ENCODE measurements around the gene CDC42EP4. TPM values are rescaled to one million over a fixed set of nuclear protein-coding genes. Genes with fewer than 3 reads are reported as not detected.

The CDC42EP4 gene
- total and polyA plus RNA-seq, 8 donors, result 23.2 to 93.3 (median 44.8) TPM

DNA sequence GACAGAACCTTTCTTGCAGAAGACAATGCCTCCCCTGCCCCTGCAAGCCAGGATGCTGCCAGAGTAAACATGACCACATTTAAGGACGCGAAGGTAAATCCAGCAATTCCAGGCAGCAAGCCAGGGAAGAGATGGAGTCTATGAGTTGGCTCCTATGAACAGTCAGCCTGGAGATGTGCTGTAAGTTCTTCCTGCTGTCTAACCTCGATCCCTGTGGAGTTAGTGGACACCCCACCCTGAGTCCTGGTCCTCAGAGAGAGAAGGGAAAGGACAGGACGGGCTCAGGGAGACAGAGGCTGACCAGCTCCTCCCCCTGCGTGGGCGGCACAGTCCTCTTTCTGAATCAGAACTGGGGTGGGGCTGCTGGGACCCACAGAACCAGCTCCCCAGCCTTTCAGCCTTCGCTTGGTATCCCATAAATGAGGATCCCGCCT is 24.9 kb downstream of the CDC42EP4 start:
- DNase-seq, result no peak

DNA sequence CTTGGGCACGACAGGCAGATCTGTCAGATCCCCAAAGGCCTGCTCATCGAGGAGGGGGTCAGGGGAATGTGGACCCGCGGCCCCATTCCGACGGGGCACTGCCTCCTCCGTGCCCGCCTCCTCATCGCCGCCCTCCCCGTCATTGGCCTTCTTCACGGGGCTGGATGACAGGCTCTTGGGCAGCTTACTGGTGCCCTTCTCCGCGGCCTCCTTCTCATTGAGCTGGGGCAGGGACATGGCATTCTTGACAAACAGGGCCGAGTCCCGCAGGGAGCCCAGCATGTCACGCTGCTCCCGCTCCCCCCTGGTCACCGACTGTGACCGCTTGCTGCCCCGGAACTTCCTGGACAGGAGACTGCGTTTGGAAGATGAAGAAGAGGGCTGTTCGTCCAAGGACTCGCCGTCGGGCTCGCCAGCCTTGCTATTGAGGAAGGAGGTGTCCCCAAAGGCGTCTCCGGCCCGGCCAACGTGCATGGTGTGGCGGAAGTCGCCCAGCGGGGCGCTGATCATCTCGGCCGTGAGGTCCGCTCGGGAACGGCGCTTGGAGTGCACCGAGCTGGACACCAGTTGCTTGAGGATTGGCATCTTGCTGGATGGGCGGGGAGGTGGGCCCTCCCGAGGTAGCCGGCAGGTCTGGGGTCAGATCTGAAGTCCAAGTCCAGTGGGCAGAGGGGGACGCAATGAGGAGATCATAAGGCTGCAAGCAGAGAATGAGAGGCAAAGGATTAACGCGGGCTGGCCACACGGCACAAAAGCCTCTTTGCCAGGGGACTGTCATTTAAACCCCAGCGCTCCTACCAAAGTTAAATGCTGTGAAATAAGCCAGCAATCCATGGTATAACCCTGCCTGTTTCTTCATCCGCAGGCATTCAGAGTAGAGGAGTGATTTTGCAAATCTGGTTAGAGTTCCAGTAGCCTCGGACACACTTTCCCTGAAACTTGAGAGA is 25.6 kb downstream of the CDC42EP4 start:
- DNase-seq, result no peak
- Histone ChIP-seq H3K4me3 (peak overlapping the region in 1 of 4 donors; percentile 16), H3K36me3 (peaks cover 26 to 52% (median 42%) of the 10 kb centered on the region in 4 donors), H3K27ac (peak overlapping the region in 4 of 5 donors; percentile 88 to 95 (median 90)), H3K27me3 (no peaks in the 10 kb centered on the region), H3K4me1 (peaks cover 67 to 93% (median 82%) of the 10 kb centered on the region in 4 donors), H3K9me3 (no peaks in the 10 kb centered on the region)
- intact Hi-C loops (cut with DNase I; ENCODE audit: low total_unique reads), result no loop called here
- WGBS, 5 donors, result 73 to 86% (median 83%) methylated on average over 43 to 52 of the region's 52 CpGs
- no peak for TF ChIP-seq POLR2A (IDR thresholded peaks at IDR 0.05)
- TF ChIP-seq, protein P1, sequence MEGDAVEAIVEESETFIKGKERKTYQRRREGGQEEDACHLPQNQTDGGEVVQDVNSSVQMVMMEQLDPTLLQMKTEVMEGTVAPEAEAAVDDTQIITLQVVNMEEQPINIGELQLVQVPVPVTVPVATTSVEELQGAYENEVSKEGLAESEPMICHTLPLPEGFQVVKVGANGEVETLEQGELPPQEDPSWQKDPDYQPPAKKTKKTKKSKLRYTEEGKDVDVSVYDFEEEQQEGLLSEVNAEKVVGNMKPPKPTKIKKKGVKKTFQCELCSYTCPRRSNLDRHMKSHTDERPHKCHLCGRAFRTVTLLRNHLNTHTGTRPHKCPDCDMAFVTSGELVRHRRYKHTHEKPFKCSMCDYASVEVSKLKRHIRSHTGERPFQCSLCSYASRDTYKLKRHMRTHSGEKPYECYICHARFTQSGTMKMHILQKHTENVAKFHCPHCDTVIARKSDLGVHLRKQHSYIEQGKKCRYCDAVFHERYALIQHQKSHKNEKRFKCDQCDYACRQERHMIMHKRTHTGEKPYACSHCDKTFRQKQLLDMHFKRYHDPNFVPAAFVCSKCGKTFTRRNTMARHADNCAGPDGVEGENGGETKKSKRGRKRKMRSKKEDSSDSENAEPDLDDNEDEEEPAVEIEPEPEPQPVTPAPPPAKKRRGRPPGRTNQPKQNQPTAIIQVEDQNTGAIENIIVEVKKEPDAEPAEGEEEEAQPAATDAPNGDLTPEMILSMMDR (IDR thresholded peaks at IDR 0.05), result no peak
- no peak for TF ChIP-seq EP300 (IDR thresholded peaks at IDR 0.05)
- no peak for TF ChIP-seq POLR2AphosphoS5 (IDR thresholded peaks at IDR 0.05)

More for the DNA sequence above, 24.9 kb downstream of the CDC42EP4 start:
- no peaks in the 10 kb centered on the region for H3K27me3 ChIP-seq
- intact Hi-C loops (cut with DNase I; ENCODE audit: low total_unique reads), result no loop called here
- H3K4me1 ChIP-seq, result peaks cover 74 to 99% (median 89%) of the 10 kb centered on the region in 4 donors
- H3K4me3 ChIP-seq, result no peak overlapping the region
- 44 to 59% (median 51%) methylated on average over 7 to 8 of the region's 8 CpGs for WGBS, 5 donors
- TF ChIP-seq, protein P1 (IDR thresholded peaks at IDR 0.05), result no peak
- no peaks in the 10 kb centered on the region for H3K9me3 ChIP-seq
- H3K36me3 ChIP-seq, result peaks cover 26 to 49% (median 39%) of the 10 kb centered on the region in 4 donors
- H3K27ac ChIP-seq, result peak overlapping the region in 4 of 5 donors; percentile 88 to 95 (median 90)

DNA sequence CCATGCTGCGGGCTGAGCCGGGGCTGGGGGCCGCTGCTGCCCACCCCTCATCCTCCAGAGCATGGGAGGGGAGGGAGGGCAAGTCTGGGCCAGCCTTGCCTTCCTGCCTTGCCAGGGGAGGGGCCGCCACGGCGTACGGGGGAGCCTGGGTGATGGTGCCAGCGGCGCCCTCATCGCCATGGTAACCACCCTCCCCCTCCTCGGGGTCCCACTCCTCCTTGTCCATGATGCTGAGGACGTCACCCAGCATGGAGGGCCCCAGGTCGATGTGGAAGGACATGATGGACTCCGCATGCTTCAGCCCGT is 26.2 kb downstream of the CDC42EP4 start:
- intact Hi-C loops (cut with DNase I; ENCODE audit: low total_unique reads), result no loop called here
- Histone ChIP-seq H3K36me3 (peaks cover 26 to 54% (median 42%) of the 10 kb centered on the region in 4 donors), H3K27ac (peak overlapping the region in 4 of 5 donors; percentile 57 to 95 (median 90)), H3K9me3 (no peaks in the 10 kb centered on the region), H3K4me3 (peak overlapping the region in 1 of 4 donors; percentile 16), H3K4me1 (peaks cover 61 to 93% (median 80%) of the 10 kb centered on the region in 4 donors), H3K27me3 (no peaks in the 10 kb centered on the region)
- DNase-seq, result no peak
- TF ChIP-seq POLR2A (IDR thresholded peaks at IDR 0.05), result no peak
- TF ChIP-seq, protein P1 (IDR thresholded peaks at IDR 0.05), result no peak
- TF ChIP-seq POLR2AphosphoS5 (IDR thresholded peaks at IDR 0.05), result no peak
- no peak for TF ChIP-seq EP300 (IDR thresholded peaks at IDR 0.05)
- 79 to 86% (median 79%) methylated on average over 12 to 15 of the region's 15 CpGs for WGBS, 5 donors

DNA sequence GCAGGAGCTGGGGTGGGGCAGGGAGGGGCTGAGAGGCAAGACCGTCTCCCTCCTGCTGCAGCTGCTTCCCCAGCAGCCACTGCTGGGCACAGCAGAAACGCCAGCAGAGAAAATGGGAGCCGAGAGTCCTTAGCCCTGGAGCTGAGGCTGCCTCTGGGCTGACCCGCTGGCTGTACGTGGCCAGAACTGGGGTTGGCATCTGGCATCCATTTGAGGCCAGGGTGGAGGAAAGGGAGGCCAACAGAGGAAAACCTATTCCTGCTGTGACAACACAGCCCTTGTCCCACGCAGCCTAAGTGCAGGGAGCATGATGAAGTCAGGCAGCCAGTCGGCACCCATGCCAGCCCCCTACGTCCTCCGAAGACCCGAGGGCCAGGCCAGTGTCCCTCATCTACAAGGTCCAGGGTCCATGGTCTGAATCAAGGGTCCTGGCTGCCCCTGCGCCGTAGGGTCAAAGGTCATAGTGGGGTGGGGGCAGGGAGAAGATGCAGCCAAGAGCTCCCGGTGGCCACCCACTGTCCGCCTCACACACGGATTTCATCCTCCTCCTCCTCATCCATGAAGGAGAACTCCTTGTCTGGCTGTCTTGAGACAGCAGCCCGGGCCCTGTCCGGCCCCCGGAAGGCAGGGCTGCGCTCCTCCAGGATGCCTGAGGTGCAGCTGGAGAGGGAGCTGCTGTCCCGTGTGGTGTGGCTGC is 26.7 kb downstream of the CDC42EP4 start:
- Histone ChIP-seq H3K27ac (peak overlapping the region in 4 of 5 donors; percentile 57 to 95 (median 90)), H3K36me3 (peaks cover 26 to 54% (median 42%) of the 10 kb centered on the region in 4 donors), H3K4me1 (peaks cover 60 to 93% (median 79%) of the 10 kb centered on the region in 4 donors), H3K4me3 (no peak overlapping the region), H3K27me3 (no peaks in the 10 kb centered on the region), H3K9me3 (no peaks in the 10 kb centered on the region)
- TF ChIP-seq, protein P1 (IDR thresholded peaks at IDR 0.05), result no peak
- TF ChIP-seq EP300 (IDR thresholded peaks at IDR 0.05) (no peak), POLR2AphosphoS5 (IDR thresholded peaks at IDR 0.05) (no peak), POLR2A (IDR thresholded peaks at IDR 0.05) (no peak)
- intact Hi-C loops (cut with DNase I; ENCODE audit: low total_unique reads), result no loop called here
- WGBS, 5 donors, result 63 to 85% (median 80%) methylated on average over 10 to 20 of the region's 20 CpGs
- no peak for DNase-seq

Data from stomach (tissue), 9 donors.